Uterus (tissue), 2 donors: ENCODE measurements around the gene KRT23.

Source experiments
- CTCF ChIP-seq, 4 experiments: fragments of 200-600 bp in 2 of 4; fragments of 450-650 bp in 2 of 4; sonication (generic) in 2 of 4; IDR thresholded peaks; one replicate each; pipeline ENCODE4 v1.5.1; 2016 to 2019; ENCODE audit warnings: antibody characterized with exemption in 4 of 4, mild to moderate bottlenecking in 2 of 4, moderate library complexity in 1 of 4
- POLR2A ChIP-seq, 2 donors: fragments of 450-650 bp; IDR thresholded peaks; one replicate each; pipeline ENCODE4 v1.6.1; 2016; ENCODE audit warnings: antibody characterized with exemption in 2 of 2, mild to moderate bottlenecking in 1 of 2, moderate library complexity in 1 of 2

- TF ChIP-seq CTCF (IDR thresholded peaks at IDR 0.05), result no peak
- TF ChIP-seq POLR2A (IDR thresholded peaks at IDR 0.05), result no peak
These were observed 1.8 kb downstream of the KRT23 start for GRCh38 chr17:40935624-40936023.
